Hematopoietic multipotent progenitor cell treated with erythropoietin and hydrocortisone succinate and interleukin-3 and kit ligand, for 6 days (in vitro differentiated cells): ENCODE results near the gene VPS41.
A peak's percentile ranks its signal among the peaks of the same experiment; 100 is the strongest.
"Not testable (repeated sequence)": the region's sequence is repeated elsewhere in the genome, so short reads cannot be mapped to it uniquely, and the experiment has no call there.

Source experiments
- DNase-seq: peaks from one replicate; pipeline ENCODE4 v3.0.0-alpha.2; 2015

Gene VPS41

GRCh38 chr7:38908759-38909335 lies at the start of gene VPS41:
Gene VPS41 (minus strand): TSS chr7:38909191. CDS start chr7:38909174, 17 bp downstream.
- DNase-seq, result peak; percentile 92

GRCh38 chr7:38955892-38956291 lies 46.9 kb upstream of the VPS41 start:
- no peak for DNase-seq

DNA sequence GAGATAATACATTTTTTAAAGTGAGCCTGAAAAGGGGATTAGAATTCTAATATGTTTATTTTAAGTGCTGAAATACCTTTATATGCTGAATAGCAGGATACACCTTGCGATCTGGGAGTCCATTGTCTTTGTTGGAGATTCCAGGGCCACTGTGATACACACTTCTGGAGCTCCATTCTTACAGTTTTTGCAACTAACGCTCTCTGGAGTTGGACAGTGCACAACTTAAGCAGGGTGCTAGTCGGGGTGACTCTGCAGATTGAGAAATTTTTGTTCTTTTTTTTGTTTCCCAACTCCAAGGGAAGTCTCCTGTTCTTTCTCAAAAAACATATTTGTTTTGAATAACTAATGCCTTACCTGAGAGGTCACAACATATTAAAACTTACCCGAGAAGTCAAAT lies 45.0 kb upstream of the VPS41 start:
- no peak for DNase-seq

- DNase-seq, result no peak
Observed at GRCh38 chr7:38953227-38953626, 44.2 kb upstream of the VPS41 start.

- no peak for DNase-seq
Observed at GRCh38 chr7:38951213-38951612, 42.2 kb upstream of the VPS41 start.

- DNase-seq, result peak; percentile 14
Observed at GRCh38 chr7:38950309-38950708, 41.3 kb upstream of the VPS41 start.

DNA sequence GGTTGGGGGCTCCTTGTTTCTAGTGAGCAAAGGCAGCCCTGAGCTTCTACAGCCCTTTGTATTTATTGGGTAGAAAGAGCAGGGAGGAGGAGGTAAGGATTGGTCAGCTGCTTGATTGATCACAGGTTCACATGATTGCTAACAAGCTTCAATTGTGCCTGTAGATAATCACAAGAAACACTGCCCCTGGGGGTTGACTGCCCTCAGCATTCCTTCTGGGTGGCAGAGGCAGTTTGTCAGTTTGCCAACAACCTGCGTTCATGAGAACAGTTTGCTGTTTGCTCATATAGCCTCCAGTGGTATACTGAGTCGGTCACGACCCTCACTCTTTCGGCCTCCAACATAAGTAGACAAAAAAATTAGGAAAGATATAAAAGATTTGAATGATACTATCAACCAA lies 38.5 kb upstream of the VPS41 start:
- not testable (repeated sequence) for DNase-seq

DNA sequence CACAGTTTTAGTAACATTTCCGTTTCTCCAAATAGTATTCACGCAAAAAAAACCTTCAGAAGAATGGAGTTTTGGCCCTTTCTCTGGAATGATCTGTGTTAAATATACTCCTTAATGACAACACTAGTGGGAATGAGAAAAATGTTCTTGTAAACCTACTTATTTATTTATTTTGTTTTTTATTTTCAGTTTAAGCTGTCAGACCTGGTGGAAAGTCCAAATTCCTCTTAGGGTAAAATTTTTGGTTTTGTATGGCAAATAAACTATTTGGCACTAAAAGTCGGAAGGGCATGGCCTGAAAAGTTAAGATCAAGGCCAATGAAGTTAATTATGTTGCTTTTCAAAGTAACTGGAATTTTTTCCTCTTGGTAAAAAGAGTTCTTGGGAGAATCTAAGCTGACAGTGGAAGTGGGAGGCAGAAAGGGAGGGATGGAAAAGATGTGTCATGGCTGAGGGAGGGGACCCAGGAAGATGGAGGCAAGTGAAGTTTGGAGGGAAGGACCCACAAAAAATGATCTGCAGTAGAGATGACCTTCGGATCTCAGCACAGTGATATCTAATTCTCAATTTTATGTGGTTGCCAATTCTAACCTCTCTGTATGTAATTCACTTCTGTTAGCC lies 33.5 kb upstream of the VPS41 start:
- DNase-seq, result no peak

DNA sequence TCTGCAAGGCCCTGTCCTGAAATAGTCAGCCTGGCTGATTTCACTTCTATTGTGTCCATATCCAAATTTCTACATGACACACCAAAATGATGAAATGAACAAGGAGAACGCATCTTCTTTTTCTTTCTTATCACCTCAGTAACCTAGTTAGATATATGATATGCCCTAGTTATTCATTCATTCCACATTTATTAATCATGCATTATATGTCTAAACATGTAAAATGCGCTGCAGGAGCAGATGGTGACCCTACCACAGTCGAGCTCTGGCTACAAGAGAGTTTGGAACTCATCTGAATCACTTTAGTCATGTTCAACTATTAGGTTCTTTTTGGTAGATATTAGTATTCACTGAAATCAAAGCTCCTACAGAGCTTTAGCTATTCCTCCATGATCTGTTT lies 31.8 kb upstream of the VPS41 start:
- DNase-seq, result no peak

DNA sequence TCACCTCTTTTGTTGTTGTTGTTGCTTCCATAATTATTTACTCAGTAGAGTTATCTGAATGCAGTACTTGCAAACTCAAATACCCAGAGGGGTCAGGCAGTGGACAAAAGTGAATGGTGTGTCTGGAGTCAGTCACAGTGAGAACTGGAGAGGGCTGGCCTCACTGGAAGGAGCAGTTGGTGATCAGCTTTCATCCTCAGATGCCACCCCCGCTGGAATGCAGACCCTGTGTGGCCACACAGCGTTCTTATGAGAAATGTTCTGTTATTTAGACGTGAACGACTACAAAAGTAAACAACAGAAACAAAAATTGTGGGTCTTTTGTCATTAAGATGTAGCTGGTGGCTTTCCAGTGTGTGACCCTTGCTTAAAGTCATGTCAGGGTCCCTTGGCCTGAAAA lies 29.6 kb upstream of the VPS41 start:
- DNase-seq, result no peak

DNA sequence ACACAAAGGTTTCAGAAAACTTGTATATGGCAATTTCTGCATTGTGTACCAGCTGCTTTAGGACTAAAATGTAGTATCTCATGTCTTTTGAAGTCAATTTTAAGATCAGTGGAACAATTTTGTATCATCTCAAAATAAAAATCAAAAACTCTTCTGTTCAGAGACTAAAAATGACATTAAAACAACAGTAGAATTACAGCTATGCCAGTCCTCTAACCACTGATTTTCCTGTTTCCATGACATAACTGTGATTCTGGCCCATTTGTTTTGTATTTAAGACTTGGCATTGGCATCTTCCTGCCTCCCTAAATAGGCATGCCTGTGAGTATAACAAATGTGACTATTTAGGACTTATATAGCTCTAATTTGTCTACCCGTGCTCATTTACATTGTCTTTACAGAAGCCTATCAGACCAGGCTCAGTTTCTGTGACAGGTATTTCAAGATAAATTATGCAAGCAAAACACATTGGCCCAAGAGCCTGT lies 29.1 kb upstream of the VPS41 start:
- no peak for DNase-seq

DNA sequence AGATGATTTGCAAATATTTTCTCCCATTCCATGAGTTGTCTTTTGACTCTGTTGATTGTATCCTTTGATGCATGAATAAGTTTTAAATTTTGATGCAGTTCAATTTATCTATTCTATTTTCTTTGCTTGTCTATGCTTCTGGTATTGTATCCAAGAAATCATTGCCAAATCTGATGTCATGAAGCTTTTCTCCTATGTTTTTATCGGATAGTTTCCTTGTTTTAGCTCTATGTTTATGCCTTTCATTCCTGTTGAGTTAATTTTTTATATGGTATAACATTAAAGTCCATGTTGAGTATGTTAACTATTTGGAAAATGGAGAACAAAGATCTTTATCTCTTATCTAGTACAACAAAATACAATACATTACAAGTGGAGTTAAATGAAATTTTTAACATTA lies 27.6 kb upstream of the VPS41 start:
- DNase-seq, result no peak

- DNase-seq, result no peak
Observed at GRCh38 chr7:38934536-38934935, 25.5 kb upstream of the VPS41 start.

GRCh38 chr7:38934051-38934450 lies 25.1 kb upstream of the VPS41 start:
- DNase-seq, result no peak

- DNase-seq, result peak; percentile 81
Observed at GRCh38 chr7:38932509-38933168, 23.6 kb upstream of the VPS41 start.

GRCh38 chr7:38929460-38930171 lies 20.6 kb upstream of the VPS41 start:
- no peak for DNase-seq

GRCh38 chr7:38928506-38928905 lies 19.5 kb upstream of the VPS41 start:
- DNase-seq, result no peak

GRCh38 chr7:38927751-38928150 lies 18.8 kb upstream of the VPS41 start:
- DNase-seq, result no peak

DNA sequence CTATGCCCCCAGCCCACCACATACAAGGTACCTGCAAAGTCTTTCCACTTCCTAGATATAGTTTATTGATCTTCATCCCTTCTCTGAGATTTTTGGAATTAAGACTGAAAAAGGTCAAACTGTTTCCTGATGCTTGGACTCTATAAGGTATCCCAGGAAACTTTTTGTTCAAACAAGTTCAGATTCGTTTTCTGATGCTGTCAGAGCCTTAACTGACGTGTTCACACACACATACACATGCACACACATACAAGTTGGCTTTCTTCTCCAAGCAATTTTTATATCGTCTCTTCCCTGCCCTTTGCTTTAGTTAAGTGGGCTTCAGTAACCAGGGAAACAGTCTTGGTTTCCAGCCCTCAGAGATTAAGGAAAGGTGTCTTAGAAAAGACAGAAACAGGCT lies 11.7 kb upstream of the VPS41 start:
- DNase-seq, result no peak

- no peak for DNase-seq
Observed at GRCh38 chr7:38916396-38916795, 7.4 kb upstream of the VPS41 start.

DNA sequence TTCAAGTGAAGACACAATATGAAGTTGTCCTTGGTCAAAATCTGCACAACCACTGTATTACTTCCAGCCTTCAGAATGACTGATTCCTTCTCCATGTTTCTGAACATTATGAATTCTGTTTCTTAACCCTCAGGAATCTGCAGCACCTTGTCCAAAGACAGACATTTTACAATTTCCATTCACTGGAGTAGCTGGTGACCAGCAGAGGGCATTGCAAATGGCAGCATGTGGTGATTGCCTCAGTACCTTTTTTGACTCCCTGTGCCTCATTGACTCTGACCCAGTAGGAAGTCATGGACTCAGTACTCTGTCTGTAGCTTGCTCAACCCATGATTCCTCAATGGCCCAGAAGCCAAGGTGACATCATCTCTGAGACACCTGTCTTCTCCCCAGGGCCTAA lies 879 bp upstream of the VPS41 start:
- no peak for DNase-seq

DNA sequence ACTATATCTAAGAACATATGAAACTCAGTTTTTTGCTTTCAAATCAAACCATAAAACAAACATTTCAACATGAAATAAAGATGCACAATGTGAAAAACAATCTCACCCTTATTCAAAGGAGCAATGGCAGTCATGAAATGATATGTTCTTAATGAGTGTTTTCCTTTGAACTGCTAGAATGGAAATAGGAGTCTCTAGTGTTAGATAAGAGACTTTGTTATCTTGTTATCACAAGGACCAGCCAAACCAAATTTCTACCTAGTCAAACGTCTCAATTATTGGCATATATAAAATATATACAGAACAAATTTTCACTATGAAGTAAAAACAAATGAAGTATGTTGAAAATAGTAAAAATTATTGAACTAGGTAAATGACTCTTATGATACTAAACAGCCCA lies 1.2 kb downstream of the VPS41 start:
- peak; percentile 63 for DNase-seq

DNA sequence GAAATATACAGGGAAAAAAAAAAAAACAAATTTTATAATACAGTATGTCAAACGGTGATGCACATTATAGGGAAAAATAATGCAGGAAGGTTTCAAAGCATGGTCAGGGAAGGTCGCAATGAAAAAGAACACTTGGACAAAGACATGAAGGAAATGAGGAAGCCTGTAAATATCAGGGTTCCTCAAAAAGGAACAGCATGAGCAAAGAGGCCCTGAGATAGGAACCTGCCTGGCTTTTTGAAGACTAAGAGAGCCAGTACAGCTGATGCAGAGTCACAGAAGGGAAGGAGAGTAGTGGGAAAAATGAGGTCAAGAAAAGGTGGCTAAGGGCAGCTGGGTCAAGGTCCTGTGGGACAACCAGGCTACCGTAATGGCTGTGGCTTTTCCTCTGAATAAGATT lies 1.9 kb downstream of the VPS41 start:
- DNase-seq, result peak; percentile 22
